Measurements from ENCODE around the gene MDK. TPM values are rescaled to one million over a fixed set of nuclear protein-coding genes. Genes with fewer than 3 reads are reported as not detected.

The MDK gene
- total RNA-seq, 2 experiments from 2014 or later: 2.9 to 4.6 TPM

DNA sequence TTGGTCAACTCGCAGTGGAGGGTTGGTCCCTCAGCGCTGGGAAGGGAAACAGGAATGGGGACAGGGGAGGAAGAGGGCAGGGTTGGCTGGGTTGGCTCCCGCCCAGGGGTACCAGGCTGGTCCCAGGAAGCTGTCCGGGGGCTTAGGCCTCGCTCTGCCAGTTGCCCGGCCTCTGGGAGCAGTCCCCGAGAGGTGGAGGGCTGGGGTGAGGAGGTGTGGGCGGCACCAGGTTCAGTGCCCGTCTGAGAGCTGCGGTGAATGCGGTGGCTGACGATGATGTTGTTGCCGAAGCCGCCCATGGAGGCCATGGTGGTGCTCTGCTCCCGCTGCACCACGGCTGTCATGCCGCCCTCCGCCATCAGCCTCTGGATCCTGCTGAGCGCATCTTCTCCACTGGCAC is 16.1 kb downstream of the MDK start:
- no peak overlapping the region for H3K27ac Mint-ChIP-seq
- H3K4me1 Mint-ChIP-seq (ENCODE audit: low read depth): peaks cover 7% of the 10 kb centered on the region
- CTCF ChIA-PET: interaction anchor here (1.1 to 4.1 kb wide), 2 partner anchors 9 to 139 kb away, joined by 4 to 19 read pairs; no protein-coding TSS in a partner anchor
- H3K36me3 Mint-ChIP-seq (ENCODE audit: low read depth): peaks cover 9% of the 10 kb centered on the region
- peaks cover 11% of the 10 kb centered on the region for H3K27me3 Mint-ChIP-seq (ENCODE audit: low read depth)
- no peak overlapping the region for H3K4me3 Mint-ChIP-seq
- DNase-seq: no peak
- H3K9me3 Mint-ChIP-seq: no peaks in the 10 kb centered on the region
- intact Hi-C loops (cut with micrococcal nuclease): no loop called here

DNA sequence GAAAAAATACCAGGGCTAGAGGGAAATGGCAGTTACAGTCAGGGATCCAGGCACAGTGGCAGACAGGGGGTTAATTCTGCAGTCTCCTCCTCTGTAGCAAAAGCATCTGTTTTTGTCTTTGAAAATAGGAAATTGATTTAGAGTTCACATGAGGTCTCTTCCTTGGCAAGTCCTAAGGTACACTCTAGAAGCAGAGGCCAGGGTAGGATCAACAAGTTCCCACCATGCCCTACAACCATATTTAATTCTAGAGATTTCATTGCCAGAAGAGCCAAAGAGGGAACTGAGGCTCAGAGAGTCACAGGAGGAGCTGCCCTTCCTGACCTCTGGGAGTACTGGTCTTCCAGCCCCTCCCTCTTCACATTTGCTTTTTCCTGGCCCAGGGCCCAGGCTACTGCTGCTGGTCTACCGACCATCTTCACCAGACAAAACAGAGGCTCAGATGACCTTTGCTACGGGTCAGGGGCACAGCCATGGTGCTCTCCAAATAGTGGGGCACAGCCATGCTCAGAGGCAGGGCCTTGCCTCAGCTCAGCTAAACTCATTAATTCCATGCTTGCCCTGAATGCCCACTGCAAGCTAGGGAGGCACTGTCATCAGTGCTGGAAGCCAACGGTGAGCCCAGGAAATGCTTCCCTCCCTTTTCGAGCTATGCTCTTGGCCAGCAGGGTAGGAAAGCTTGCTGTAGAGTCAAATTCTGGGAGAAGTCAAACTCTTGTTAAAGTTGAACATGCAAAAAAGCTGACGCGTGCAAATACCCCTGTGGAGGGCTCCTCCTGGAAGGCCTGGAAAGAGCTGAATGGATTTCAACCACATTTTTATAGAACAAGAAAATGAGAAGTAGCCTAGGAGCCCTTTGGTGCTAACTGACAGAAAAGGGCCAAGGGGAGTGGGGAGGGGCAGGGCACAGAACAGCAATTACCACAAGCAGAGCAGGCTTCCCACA is 21.8 kb downstream of the MDK start:
- Mint-ChIP-seq H3K27me3 (ENCODE audit: low read depth) (no peaks in the 10 kb centered on the region), H3K4me1 (ENCODE audit: low read depth) (no peaks in the 10 kb centered on the region), H3K4me3 (no peak overlapping the region), H3K9me3 (no peaks in the 10 kb centered on the region), H3K27ac (no peak overlapping the region), H3K36me3 (ENCODE audit: low read depth) (peaks cover 16% of the 10 kb centered on the region)
- intact Hi-C loops (cut with micrococcal nuclease): no loop called here
- CTCF ChIA-PET: interaction anchor here (3.4 kb wide), 1 partner anchor 14 kb away, joined by 11 read pairs; no protein-coding TSS in a partner anchor
- DNase-seq: no peak

DNA sequence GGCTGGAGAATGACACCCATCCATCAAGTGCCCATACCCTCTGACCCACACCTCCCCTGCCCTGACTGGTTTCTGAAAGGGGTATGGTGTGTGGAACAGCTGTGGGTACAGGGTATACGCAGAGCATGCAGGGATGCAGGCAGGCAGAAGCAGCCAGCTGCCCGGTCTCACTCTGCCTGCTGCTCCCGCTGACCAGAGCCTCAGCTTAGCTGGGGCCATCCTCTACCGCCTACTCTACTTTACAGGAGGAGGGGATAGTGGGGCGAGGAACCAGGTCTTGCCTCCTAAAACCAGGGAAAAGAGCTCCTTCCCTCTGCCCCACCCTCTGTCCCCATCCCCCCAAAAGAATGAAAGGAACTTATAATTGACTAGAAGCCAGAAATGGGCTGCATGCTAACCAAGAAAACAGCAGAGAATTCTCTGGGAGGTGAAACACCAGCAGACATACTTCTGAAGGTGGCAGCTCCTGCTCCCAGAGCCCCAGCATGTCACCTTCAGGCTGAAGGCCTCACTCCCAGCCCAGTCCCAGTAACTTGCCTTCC is 23.1 kb downstream of the MDK start:
- intact Hi-C loops (cut with micrococcal nuclease): no loop called here
- CTCF ChIA-PET: no interaction called here
- Mint-ChIP-seq H3K4me1 (ENCODE audit: low read depth) (no peaks in the 10 kb centered on the region), H3K27me3 (ENCODE audit: low read depth) (no peaks in the 10 kb centered on the region), H3K27ac (no peak overlapping the region), H3K36me3 (ENCODE audit: low read depth) (peaks cover 18% of the 10 kb centered on the region), H3K9me3 (no peaks in the 10 kb centered on the region), H3K4me3 (no peak overlapping the region)
- no peak for DNase-seq

DNA sequence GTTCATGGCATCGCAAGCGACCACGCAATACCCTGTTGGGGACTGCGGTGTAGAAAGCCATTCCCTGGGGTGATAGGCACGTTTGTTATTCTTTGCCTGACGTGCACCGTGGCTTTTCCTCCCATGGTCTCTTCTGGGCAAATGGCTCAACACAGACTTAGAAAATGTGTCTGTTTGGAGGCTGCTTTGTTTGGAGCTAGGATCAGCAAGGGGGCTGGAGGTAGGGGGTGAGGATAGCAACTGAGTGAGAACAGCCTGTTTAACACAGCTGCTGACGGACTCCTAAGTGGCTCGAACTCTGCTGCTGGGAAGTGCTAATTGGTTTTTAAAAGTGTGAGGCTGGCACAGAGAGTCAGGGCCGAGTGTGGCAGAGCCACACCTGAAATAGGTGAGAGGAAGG is 26.2 kb downstream of the MDK start:
- CTCF ChIA-PET: no interaction called here
- no peak for DNase-seq
- intact Hi-C loops (cut with micrococcal nuclease): no loop called here
- Mint-ChIP-seq H3K4me3 (no peak overlapping the region), H3K27me3 (ENCODE audit: low read depth) (no peaks in the 10 kb centered on the region), H3K9me3 (no peaks in the 10 kb centered on the region), H3K36me3 (ENCODE audit: low read depth) (peaks cover 18% of the 10 kb centered on the region), H3K27ac (no peak overlapping the region), H3K4me1 (ENCODE audit: low read depth) (no peaks in the 10 kb centered on the region)

DNA sequence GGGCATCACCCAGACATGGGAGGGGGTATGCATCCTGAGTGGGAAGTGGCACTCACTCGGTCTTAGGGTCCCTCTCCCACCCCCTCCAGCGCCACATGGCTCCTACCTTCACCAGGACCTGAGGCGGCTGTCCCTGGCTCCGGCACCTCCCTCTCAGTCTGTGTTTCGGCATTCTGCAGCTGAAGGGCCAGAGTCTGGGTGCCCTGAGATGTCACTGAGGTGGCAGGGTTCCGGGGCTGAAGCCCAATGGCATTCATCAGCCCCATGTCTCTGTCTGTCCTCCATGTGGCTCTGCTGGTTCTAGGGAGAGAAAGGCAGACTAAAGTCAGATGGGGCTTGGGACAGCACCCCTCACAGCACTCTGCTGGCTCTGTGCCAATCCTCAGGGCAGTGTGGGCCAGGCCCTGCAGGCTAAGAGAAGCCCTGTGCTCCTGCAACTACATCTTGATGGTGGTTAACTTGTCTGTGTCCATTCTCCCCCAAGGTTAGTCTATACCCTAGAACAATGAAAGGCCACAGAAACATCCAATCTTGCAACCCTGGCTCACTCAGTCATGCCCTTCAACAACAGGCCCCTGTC is 27.0 kb downstream of the MDK start:
- Mint-ChIP-seq H3K36me3 (ENCODE audit: low read depth) (peaks cover 17% of the 10 kb centered on the region), H3K9me3 (no peaks in the 10 kb centered on the region), H3K4me3 (no peak overlapping the region), H3K4me1 (ENCODE audit: low read depth) (no peaks in the 10 kb centered on the region), H3K27ac (no peak overlapping the region), H3K27me3 (ENCODE audit: low read depth) (no peaks in the 10 kb centered on the region)
- intact Hi-C loops (cut with micrococcal nuclease): no loop called here
- CTCF ChIA-PET: interaction anchor here (0.6 kb wide), 1 partner anchor 82 kb away, joined by 3 read pairs; no protein-coding TSS in a partner anchor
- DNase-seq: no peak

DNA sequence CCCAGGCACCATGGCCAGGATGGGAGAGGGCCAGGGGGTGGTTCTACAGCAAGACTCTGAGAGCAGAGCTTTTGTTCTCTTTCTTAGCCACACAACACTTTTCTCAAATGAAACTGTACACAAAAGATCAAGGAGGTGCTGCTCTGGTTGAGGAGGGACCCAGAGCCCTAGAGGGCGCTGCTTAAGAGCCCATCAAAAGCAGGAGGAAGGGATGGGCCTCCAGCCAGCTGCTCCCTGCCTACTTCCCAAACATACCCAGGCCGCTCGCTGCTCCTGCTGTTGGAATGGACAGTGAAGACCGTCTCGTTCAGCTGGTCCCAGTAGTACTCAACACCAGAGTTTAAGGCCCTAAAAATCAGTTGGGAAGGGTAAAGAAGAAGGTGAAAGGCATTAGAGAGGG is 28.6 kb downstream of the MDK start:
- H3K27ac Mint-ChIP-seq: no peak overlapping the region
- H3K36me3 Mint-ChIP-seq (ENCODE audit: low read depth): peaks cover 12% of the 10 kb centered on the region
- no peak for DNase-seq
- no peaks in the 10 kb centered on the region for H3K27me3 Mint-ChIP-seq (ENCODE audit: low read depth)
- H3K9me3 Mint-ChIP-seq: no peaks in the 10 kb centered on the region
- CTCF ChIA-PET: interaction anchor here (0.6 to 1.1 kb wide), 2 partner anchors 21 to 767 kb away, joined by 3 read pairs; partner anchors contain the start of gene ARFGAP2
- no peak overlapping the region for H3K4me3 Mint-ChIP-seq
- peaks cover 10% of the 10 kb centered on the region for H3K4me1 Mint-ChIP-seq (ENCODE audit: low read depth)
- intact Hi-C loops (cut with micrococcal nuclease): no loop called here

DNA sequence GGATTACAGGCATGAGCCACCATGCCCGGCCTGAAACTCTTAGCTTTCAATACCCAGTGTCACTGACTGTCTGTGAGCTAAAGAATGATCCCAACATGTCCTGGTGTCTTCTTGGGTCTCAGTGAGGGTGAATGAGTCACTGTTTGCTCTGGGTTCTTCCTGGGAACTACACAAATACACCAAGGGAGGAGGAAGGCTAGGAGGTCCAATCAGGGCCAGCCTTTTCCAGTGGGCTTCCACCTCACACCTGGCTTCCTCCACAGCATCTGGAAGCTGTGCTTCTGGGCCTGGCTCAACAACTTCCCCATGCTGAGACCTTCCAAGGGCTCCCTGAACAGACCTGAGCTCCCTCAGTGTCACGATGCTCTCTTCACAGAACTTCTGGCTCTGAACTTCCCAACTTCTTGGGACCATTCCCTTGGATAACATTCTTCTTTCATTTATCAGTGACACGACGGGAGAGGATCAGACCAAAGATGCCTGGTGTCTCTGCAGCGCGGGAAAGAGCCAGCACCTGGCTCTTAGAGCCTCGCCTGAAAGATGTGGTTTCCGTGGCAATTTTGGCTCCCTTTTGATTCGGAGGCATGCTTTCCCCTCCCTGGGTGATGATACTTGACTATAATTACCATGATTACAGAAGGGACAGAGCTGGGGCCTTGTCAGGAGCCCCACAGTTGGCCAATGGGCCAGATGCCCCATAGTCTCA is 32.4 kb downstream of the MDK start:
- H3K4me3 Mint-ChIP-seq: no peak overlapping the region
- intact Hi-C loops (cut with micrococcal nuclease): no loop called here
- no peak overlapping the region for H3K27ac Mint-ChIP-seq
- no peaks in the 10 kb centered on the region for H3K9me3 Mint-ChIP-seq
- H3K36me3 Mint-ChIP-seq (ENCODE audit: low read depth): peaks cover 8% of the 10 kb centered on the region
- no peaks in the 10 kb centered on the region for H3K27me3 Mint-ChIP-seq (ENCODE audit: low read depth)
- DNase-seq: no peak
- peaks cover 12% of the 10 kb centered on the region for H3K4me1 Mint-ChIP-seq (ENCODE audit: low read depth)
- CTCF ChIA-PET: no interaction called here

DNA sequence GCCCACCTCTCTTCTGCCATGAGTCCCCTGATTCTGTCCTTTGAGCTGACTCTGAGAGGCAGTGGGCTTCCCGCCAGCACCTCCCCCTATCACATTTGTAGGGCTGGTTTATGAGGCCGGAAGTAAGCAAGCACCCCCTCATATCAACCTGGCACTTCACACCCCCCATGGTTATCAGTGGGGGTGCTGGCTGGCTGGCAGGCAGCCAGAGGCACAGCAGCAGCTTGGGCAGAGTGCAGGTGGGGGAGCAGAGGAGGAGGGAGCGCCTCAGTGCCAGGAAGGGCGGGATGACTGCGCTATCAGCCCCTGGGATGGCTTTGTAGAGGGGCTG is 33.0 kb downstream of the MDK start:
- H3K36me3 Mint-ChIP-seq (ENCODE audit: low read depth): peaks cover 8% of the 10 kb centered on the region
- intact Hi-C loops (cut with micrococcal nuclease): no loop called here

DNA sequence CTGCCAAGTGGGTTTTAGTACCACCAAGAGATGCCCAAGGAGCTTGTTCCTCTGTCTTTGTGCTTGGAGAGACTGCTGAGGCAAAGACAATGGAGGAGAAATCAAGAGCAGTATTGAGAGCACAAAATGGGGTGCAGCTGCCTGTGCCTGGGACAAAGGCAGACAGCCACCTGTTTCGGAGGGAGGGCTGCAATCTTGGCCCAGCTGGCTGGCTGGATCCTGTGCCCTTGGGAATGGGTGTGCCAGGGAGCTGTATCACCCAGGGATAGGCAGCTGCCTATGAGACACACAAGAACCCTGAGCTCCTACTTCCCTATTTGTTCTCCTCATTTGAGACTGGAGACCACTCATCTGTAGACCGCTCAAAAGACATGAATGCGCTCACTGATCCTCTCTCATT is 33.4 kb downstream of the MDK start:
- CTCF ChIA-PET: no interaction called here
- H3K27ac Mint-ChIP-seq: no peak overlapping the region
- peaks cover 12% of the 10 kb centered on the region for H3K4me1 Mint-ChIP-seq (ENCODE audit: low read depth)
- no peak overlapping the region for H3K4me3 Mint-ChIP-seq
- H3K27me3 Mint-ChIP-seq (ENCODE audit: low read depth): no peaks in the 10 kb centered on the region
- intact Hi-C loops (cut with micrococcal nuclease): no loop called here
- DNase-seq: no peak
- no peaks in the 10 kb centered on the region for H3K9me3 Mint-ChIP-seq
- H3K36me3 Mint-ChIP-seq (ENCODE audit: low read depth): peaks cover 8% of the 10 kb centered on the region

More for the DNA sequence above, 33.0 kb downstream of the MDK start:
- no peak for DNase-seq
- no peak overlapping the region for H3K27ac Mint-ChIP-seq
- peaks cover 12% of the 10 kb centered on the region for H3K4me1 Mint-ChIP-seq (ENCODE audit: low read depth)
- no peak overlapping the region for H3K4me3 Mint-ChIP-seq
- CTCF ChIA-PET: no interaction called here
- H3K27me3 Mint-ChIP-seq (ENCODE audit: low read depth): no peaks in the 10 kb centered on the region
- no peaks in the 10 kb centered on the region for H3K9me3 Mint-ChIP-seq

DNA sequence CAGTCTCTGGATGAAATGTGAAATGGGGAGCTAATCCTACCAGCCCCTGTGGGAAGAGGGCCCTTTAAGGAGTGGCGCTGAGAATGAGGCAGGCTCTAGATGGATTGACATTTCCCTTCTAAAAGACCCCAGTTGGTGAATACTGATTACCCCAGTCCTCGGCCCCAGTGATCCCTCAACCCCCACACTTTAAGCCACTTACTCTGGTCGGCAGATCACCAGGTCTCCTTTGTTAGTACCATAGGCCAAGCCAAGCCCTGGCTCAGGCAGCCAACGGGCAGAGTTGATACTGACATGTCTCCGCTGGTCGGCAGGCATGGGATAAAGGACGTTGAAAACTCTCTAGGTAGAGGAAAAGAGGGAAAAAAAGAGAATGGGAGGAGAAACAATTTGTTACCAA is 36.2 kb downstream of the MDK start:
- Mint-ChIP-seq H3K9me3 (no peaks in the 10 kb centered on the region), H3K4me3 (no peak overlapping the region), H3K27me3 (ENCODE audit: low read depth) (no peaks in the 10 kb centered on the region), H3K4me1 (ENCODE audit: low read depth) (peaks cover 12% of the 10 kb centered on the region), H3K36me3 (ENCODE audit: low read depth) (peaks cover 11% of the 10 kb centered on the region), H3K27ac (no peak overlapping the region)
- DNase-seq: no peak
- intact Hi-C loops (cut with micrococcal nuclease): no loop called here
- CTCF ChIA-PET: no interaction called here

DNA sequence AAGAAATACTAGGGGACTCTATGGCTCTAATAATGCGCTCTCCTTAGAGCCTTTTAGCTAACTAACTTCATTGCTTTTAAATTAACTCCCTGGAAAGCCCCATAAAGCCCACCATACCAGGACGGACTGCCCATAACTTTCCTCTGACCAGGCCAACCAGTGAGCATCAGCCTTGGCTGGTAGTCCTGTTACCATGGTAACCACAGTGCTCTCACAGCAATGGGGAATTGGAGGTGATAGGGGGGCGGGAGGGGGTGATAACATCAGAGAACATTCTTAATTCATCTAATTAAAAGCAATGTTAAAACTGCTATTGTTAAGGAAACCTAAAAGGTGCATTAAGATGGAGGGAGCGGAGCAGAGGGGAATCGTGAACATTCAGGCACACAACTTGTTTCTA is 37.3 kb downstream of the MDK start:
- Mint-ChIP-seq H3K27ac (no peak overlapping the region), H3K27me3 (ENCODE audit: low read depth) (no peaks in the 10 kb centered on the region), H3K4me1 (ENCODE audit: low read depth) (peaks cover 12% of the 10 kb centered on the region), H3K4me3 (no peak overlapping the region), H3K36me3 (ENCODE audit: low read depth) (peaks cover 14% of the 10 kb centered on the region), H3K9me3 (no peaks in the 10 kb centered on the region)
- CTCF ChIA-PET: no interaction called here
- no peak for DNase-seq
- intact Hi-C loops (cut with micrococcal nuclease): no loop called here

DNA sequence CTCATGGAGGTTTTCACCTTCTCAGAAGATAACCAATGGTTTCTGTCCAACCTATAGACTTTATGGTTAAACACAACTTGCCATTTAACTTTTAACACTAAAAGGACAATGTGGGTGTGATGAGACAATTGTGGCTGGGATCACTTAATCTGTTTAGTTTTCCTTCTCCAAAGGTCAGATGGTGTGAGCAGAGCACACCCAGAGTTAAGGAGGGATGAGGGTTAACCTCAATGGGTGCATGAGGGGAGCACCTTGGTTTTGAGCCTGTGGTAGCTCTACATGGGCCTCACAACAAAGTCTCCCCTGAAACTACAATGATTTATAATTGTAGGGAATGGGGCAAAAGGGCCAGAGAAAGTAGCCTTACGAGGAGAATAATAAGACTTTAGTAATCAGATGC is 39.0 kb downstream of the MDK start:
- H3K9me3 Mint-ChIP-seq: no peaks in the 10 kb centered on the region
- no peak overlapping the region for H3K4me3 Mint-ChIP-seq
- intact Hi-C loops (cut with micrococcal nuclease): no loop called here
- H3K4me1 Mint-ChIP-seq (ENCODE audit: low read depth): no peaks in the 10 kb centered on the region
- CTCF ChIA-PET: no interaction called here
- H3K27ac Mint-ChIP-seq: no peak overlapping the region
- H3K36me3 Mint-ChIP-seq (ENCODE audit: low read depth): peaks cover 9% of the 10 kb centered on the region
- no peaks in the 10 kb centered on the region for H3K27me3 Mint-ChIP-seq (ENCODE audit: low read depth)
- DNase-seq: no peak

Measured in activated naive CD4-positive, alpha-beta T cell treated with anti-CD3 and anti-CD28 coated beads for 36 hours (primary cell).